ENCODE data around the gene JMJD8. TPM values are rescaled to one million over a fixed set of nuclear protein-coding genes. Genes with fewer than 3 reads are reported as not detected.

Gene JMJD8
- total and polyA plus RNA-seq, 9 of the 15 experiments (the other 6 are each of a cell fraction or from before 2014, with no cell fraction given), result 1.2 to 50.6 (median 29.3) TPM

DNA sequence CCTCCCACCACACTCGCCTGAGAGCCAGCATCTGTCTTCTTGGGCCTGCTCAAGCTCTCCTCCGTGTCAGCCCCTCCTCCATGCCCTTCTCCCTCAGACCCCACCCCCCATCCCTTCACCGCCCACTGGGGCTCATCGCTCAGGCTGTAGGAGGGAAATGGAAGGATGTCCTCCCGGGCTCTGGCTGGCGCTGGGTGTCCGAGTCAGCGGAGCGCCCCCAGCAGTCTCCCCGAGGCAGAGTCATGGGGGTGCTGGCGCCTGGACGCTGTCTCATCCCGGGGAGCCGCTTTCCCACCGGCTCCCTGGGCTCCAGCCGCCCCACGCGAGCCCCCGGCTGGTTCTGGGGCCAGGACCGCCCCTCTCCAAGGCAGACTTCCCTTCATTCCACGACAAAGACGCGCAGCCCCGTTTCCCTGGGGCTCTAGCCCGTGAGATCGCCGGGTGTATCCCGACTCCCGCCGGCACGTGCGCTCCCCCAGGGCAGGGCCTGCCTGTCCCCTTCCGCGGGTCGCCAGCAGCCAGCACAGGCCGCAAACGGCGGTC, 36.4 kb upstream of the JMJD8 start (continued):
- TF ChIP-seq, protein P1, sequence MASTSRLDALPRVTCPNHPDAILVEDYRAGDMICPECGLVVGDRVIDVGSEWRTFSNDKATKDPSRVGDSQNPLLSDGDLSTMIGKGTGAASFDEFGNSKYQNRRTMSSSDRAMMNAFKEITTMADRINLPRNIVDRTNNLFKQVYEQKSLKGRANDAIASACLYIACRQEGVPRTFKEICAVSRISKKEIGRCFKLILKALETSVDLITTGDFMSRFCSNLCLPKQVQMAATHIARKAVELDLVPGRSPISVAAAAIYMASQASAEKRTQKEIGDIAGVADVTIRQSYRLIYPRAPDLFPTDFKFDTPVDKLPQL (IDR thresholded peaks at IDR 0.05; ENCODE audit: extremely low read depth, insufficient read length), result no peak
- TF ChIP-seq DPF2 (IDR thresholded peaks at IDR 0.05), result no peak
- no peak for TF ChIP-seq MED1 (CRISPR knock-in tag; IDR thresholded peaks at IDR 0.05; ENCODE audit: borderline replicate concordance)
- TF ChIP-seq, protein P2, sequence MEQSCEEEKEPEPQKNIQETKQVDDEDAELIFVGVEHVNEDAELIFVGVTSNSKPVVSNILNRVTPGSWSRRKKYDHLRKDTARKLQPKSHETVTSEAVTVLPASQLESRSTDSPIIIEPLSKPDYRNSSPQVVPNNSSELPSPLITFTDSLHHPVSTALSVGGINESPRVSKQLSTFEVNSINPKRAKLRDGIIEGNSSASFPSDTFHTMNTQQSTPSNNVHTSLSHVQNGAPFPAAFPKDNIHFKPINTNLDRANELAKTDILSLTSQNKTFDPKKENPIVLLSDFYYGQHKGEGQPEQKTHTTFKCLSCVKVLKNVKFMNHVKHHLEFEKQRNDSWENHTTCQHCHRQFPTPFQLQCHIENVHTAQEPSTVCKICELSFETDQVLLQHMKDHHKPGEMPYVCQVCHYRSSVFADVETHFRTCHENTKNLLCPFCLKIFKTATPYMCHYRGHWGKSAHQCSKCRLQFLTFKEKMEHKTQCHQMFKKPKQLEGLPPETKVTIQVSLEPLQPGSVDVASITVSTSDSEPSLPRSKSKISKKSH (CRISPR knock-in tag; IDR thresholded peaks at IDR 0.05), result no peak
- TF ChIP-seq NFXL1 (CRISPR knock-in tag; IDR thresholded peaks at IDR 0.05), result no peak
- TF ChIP-seq HDAC2 (IDR thresholded peaks at IDR 0.05), result 0 out of 2 replicates have a peak, but pooled peaks have one; percentile 61
- no peak for TF ChIP-seq ARHGAP35 (IDR thresholded peaks at IDR 0.05; ENCODE audit: partially characterized antibody)
- peak; percentile 68 for TF ChIP-seq POLR2B (IDR thresholded peaks at IDR 0.05; ENCODE audit: low read depth, partially characterized antibody)
- TF ChIP-seq, protein P3, sequence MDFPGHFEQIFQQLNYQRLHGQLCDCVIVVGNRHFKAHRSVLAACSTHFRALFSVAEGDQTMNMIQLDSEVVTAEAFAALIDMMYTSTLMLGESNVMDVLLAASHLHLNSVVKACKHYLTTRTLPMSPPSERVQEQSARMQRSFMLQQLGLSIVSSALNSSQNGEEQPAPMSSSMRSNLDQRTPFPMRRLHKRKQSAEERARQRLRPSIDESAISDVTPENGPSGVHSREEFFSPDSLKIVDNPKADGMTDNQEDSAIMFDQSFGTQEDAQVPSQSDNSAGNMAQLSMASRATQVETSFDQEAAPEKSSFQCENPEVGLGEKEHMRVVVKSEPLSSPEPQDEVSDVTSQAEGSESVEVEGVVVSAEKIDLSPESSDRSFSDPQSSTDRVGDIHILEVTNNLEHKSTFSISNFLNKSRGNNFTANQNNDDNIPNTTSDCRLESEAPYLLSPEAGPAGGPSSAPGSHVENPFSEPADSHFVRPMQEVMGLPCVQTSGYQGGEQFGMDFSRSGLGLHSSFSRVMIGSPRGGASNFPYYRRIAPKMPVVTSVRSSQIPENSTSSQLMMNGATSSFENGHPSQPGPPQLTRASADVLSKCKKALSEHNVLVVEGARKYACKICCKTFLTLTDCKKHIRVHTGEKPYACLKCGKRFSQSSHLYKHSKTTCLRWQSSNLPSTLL (IDR thresholded peaks at IDR 0.05), result no peak
- TF ChIP-seq MCM5 (IDR thresholded peaks at IDR 0.05; ENCODE audit: low read depth), result no peak
- no peak for TF ChIP-seq NUFIP1 (IDR thresholded peaks at IDR 0.05; ENCODE audit: partially characterized antibody)
- no peak for TF ChIP-seq PHB (CRISPR knock-in tag; IDR thresholded peaks at IDR 0.05)
- peak; percentile 14 for TF ChIP-seq TAF1 (IDR thresholded peaks at IDR 0.05; ENCODE audit: control insufficient read depth, extremely low read depth, insufficient read depth, low read length, severe bottlenecking)
- 0 out of 3 replicates have a peak, but pooled peaks of 1 of the 2 experiments have one; percentile 12 for TF ChIP-seq CBX3 (IDR thresholded peaks at IDR 0.05; ENCODE audit: borderline replicate concordance in 1 of 2, low read length in 2 of 2)
- TF ChIP-seq ZNF174 (CRISPR knock-in tag; IDR thresholded peaks at IDR 0.05), result no peak
- TF ChIP-seq MTA3 (IDR thresholded peaks at IDR 0.05; ENCODE audit: borderline replicate concordance), result no peak
- TF ChIP-seq ZNF77 (CRISPR knock-in tag; IDR thresholded peaks at IDR 0.05), result 0 out of 2 replicates have a peak, but pooled peaks have one; percentile 18
- TF ChIP-seq SRF (CRISPR knock-in tag; IDR thresholded peaks at IDR 0.05), result no peak
- TF ChIP-seq SMARCA4 (IDR thresholded peaks at IDR 0.05), result no peak
- no peak for TF ChIP-seq CBX5 (IDR thresholded peaks at IDR 0.05; ENCODE audit: borderline replicate concordance, low read depth)
- TF ChIP-seq TEAD1 (CRISPR knock-in tag; IDR thresholded peaks at IDR 0.05), result no peak
- no peak for TF ChIP-seq ZNF668 (CRISPR knock-in tag; IDR thresholded peaks at IDR 0.05)
- no peak for TF ChIP-seq ZFPM2 (CRISPR knock-in tag; IDR thresholded peaks at IDR 0.05)
- TF ChIP-seq, protein P4, sequence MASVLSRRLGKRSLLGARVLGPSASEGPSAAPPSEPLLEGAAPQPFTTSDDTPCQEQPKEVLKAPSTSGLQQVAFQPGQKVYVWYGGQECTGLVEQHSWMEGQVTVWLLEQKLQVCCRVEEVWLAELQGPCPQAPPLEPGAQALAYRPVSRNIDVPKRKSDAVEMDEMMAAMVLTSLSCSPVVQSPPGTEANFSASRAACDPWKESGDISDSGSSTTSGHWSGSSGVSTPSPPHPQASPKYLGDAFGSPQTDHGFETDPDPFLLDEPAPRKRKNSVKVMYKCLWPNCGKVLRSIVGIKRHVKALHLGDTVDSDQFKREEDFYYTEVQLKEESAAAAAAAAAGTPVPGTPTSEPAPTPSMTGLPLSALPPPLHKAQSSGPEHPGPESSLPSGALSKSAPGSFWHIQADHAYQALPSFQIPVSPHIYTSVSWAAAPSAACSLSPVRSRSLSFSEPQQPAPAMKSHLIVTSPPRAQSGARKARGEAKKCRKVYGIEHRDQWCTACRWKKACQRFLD (CRISPR knock-in tag; IDR thresholded peaks at IDR 0.05), result peak; percentile 55; the same call in 1 of the 2 replicates

Measured in K562 (cell line).